ENCODE measurements around the gene POR. TPM values are rescaled to one million over a fixed set of nuclear protein-coding genes. Genes with fewer than 3 reads are reported as not detected.

Gene POR
- total RNA-seq, 1 experiment from 2014 or later = 205 TPM

GRCh38 chr7:75937958-75938786 lies 23.2 kb downstream of the POR start:
- TF ChIP-seq CTCF (conservative IDR thresholded peaks at IDR 0.05) (no peak), EZH2 (IDR thresholded peaks at IDR 0.05; ENCODE audit: low read depth) (no peak)
- Histone ChIP-seq H3K4me1 (replicated peaks; ENCODE audit: insufficient read depth) (peaks cover 12% of the 10 kb centered on the region), H3K27ac (peak overlapping the region; percentile 58), H3K79me2 (ENCODE audit: low read depth) (peaks cover 19% of the 10 kb centered on the region; the same call in 1 of the 2 replicates), H3K4me2 (peak overlapping the region; percentile 13; the same call in 1 of the 2 replicates), H4K20me1 (ENCODE audit: insufficient read depth) (no peaks in the 10 kb centered on the region), H3K9me3 (ENCODE audit: insufficient read depth, low read depth) (peaks cover 5% of the 10 kb centered on the region; the same call in 1 of the 2 replicates), H3F3A (ENCODE audit: insufficient read depth, low read depth) (peaks cover 8% of the 10 kb centered on the region; the same call in 1 of the 2 replicates), H3K9me2 (ENCODE audit: insufficient read depth) (no peaks in the 10 kb centered on the region), H3K4me3 (no peak overlapping the region), H3K27me3 (ENCODE audit: insufficient read depth, low read depth) (no peaks in the 10 kb centered on the region), H2AFZ (no peak overlapping the region), H3K36me3 (ENCODE audit: low read depth) (no peaks in the 10 kb centered on the region)
- BruUV-seq (replicated peaks) = no TSS peak
- POLR2A ChIA-PET (ENCODE audit: unreplicated experiment) = interaction anchor here (0.5 kb wide), 1 partner anchor 48 kb away, joined by 3 read pairs; no protein-coding TSS in a partner anchor
- DNase-seq = peak in 1 of 2 experiments; percentile 68
- intact Hi-C loops (cut with micrococcal nuclease; ENCODE audit: unreplicated experiment) = no loop called here
- CTCF ChIA-PET = interaction anchor here (0.6 kb wide), 1 partner anchor 16 kb away, joined by 12 read pairs; no protein-coding TSS in a partner anchor

- Histone ChIP-seq H3K9me2 (ENCODE audit: insufficient read depth) (no peaks in the 10 kb centered on the region), H3K36me3 (ENCODE audit: low read depth) (0 out of 2 replicates have a peak, but pooled peaks cover under 1% of the 10 kb centered on the region), H3K27ac (peak overlapping the region; percentile 58; the same call in 1 of the 2 replicates), H2AFZ (no peak overlapping the region), H3K27me3 (ENCODE audit: insufficient read depth, low read depth) (no peaks in the 10 kb centered on the region), H3K4me2 (no peak overlapping the region), H3K79me2 (ENCODE audit: low read depth) (peaks cover 19% of the 10 kb centered on the region; the same call in 1 of the 2 replicates), H3F3A (ENCODE audit: insufficient read depth, low read depth) (peaks cover 16% of the 10 kb centered on the region; the same call in 1 of the 2 replicates), H3K4me3 (no peak overlapping the region), H3K4me1 (replicated peaks; ENCODE audit: insufficient read depth) (peaks cover 20% of the 10 kb centered on the region), H4K20me1 (ENCODE audit: insufficient read depth) (no peaks in the 10 kb centered on the region), H3K9me3 (ENCODE audit: insufficient read depth, low read depth) (peaks cover 5% of the 10 kb centered on the region; the same call in 1 of the 2 replicates)
- no TSS peak for BruUV-seq (replicated peaks)
- intact Hi-C loops (cut with micrococcal nuclease; ENCODE audit: unreplicated experiment) = no loop called here
- TF ChIP-seq EZH2 (IDR thresholded peaks at IDR 0.05; ENCODE audit: low read depth) = no peak
- TF ChIP-seq CTCF (conservative IDR thresholded peaks at IDR 0.05) = no peak
- ChIA-PET CTCF (no interaction called here), POLR2A (ENCODE audit: unreplicated experiment) (no interaction called here)
- DNase-seq = no peak
Measured at GRCh38 chr7:75938921-75939320, 24.0 kb downstream of the POR start.

- TF ChIP-seq EZH2 (IDR thresholded peaks at IDR 0.05; ENCODE audit: low read depth) (no peak), CTCF (conservative IDR thresholded peaks at IDR 0.05) (no peak)
- Histone ChIP-seq H3K4me1 (replicated peaks; ENCODE audit: insufficient read depth) (peaks cover 36% of the 10 kb centered on the region), H3K9me3 (ENCODE audit: insufficient read depth, low read depth) (peaks cover 5% of the 10 kb centered on the region; the same call in 1 of the 2 replicates), H3K36me3 (ENCODE audit: low read depth) (peaks cover 4% of the 10 kb centered on the region; the same call in 1 of the 2 replicates), H3K27ac (peak overlapping the region; percentile 83), H2AFZ (no peak overlapping the region), H3K4me3 (no peak overlapping the region), H3K79me2 (ENCODE audit: low read depth) (peaks cover 43% of the 10 kb centered on the region), H3F3A (ENCODE audit: insufficient read depth, low read depth) (peaks cover 39% of the 10 kb centered on the region), H3K9me2 (ENCODE audit: insufficient read depth) (no peaks in the 10 kb centered on the region), H3K27me3 (ENCODE audit: insufficient read depth, low read depth) (no peaks in the 10 kb centered on the region), H3K4me2 (peak overlapping the region; percentile 62), H4K20me1 (ENCODE audit: insufficient read depth) (no peaks in the 10 kb centered on the region)
- ChIA-PET CTCF (no interaction called here), POLR2A (ENCODE audit: unreplicated experiment) (interaction anchor here (0.7 kb wide), 1 partner anchor 76 kb away, joined by 4 read pairs; no protein-coding TSS in a partner anchor)
- DNase-seq = peak; percentile 56 to 79
- intact Hi-C loops (cut with micrococcal nuclease; ENCODE audit: unreplicated experiment) = no loop called here
- no TSS peak for BruUV-seq (replicated peaks)
Measured at GRCh38 chr7:75943864-75944263, 28.9 kb downstream of the POR start.

Measured in PC-9 (cell line).